PC-3 (cell line): ENCODE data around the gene ABLIM2.

Source experiments
- EZH2phosphoT487 ChIP-seq: fragments of 300-600 bp; sonication (generic); IDR thresholded peaks from 2 replicates; pipeline ENCODE4 v1.6.1; 2018; ENCODE audit warnings: mild to moderate bottlenecking, antibody characterized with exemption, low read length, borderline replicate concordance
- TF ChIP-seq, protein P1 (sequence below): fragments of 300-600 bp; sonication (generic); conservative IDR thresholded peaks from 2 replicates; pipeline ENCODE4 v1.5.1; 2017; ENCODE audit warnings: antibody characterized with exemption, low read depth, mild to moderate bottlenecking, low read length

DNA sequence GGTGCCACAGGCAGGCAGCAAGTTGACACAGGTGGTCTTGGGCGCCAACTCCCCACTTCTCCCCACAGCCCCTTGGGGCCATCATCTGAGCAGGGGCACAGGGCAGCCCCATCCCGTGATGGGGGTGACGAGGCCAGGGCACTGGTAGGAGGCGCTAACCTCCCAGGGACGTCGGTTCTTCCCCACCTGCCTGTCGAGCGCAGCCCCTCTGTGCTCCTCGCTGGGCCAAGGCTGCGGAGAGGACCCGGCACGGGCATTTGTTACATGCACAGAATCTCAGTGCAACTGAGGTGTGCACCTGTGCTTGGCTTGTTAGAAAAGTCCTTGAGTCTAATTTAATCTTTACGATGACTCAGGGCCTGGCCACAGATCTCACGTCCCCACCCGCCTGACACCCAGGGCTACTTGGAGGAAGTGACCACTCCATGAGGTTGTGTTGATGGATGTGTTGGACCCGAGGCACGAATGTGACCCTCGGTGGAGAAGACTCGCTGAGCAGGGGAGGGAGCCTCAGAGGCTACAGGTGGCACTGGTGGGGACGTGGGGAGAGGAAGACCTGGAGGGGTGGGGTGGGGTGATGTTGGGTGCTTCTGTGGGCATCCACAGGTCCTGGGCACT, 37.3 kb upstream of the ABLIM2 start:
- TF ChIP-seq, protein P1, sequence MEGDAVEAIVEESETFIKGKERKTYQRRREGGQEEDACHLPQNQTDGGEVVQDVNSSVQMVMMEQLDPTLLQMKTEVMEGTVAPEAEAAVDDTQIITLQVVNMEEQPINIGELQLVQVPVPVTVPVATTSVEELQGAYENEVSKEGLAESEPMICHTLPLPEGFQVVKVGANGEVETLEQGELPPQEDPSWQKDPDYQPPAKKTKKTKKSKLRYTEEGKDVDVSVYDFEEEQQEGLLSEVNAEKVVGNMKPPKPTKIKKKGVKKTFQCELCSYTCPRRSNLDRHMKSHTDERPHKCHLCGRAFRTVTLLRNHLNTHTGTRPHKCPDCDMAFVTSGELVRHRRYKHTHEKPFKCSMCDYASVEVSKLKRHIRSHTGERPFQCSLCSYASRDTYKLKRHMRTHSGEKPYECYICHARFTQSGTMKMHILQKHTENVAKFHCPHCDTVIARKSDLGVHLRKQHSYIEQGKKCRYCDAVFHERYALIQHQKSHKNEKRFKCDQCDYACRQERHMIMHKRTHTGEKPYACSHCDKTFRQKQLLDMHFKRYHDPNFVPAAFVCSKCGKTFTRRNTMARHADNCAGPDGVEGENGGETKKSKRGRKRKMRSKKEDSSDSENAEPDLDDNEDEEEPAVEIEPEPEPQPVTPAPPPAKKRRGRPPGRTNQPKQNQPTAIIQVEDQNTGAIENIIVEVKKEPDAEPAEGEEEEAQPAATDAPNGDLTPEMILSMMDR = no peak
- TF ChIP-seq EZH2phosphoT487 = no peak
